ENCODE measurements around the gene C16orf74.

C16orf74 gene

GRCh38 chr16:85774136-85774535 is 23.2 kb upstream of the C16orf74 start:
- DNase-seq: no peak

GRCh38 chr16:85773044-85773443 is 22.1 kb upstream of the C16orf74 start:
- DNase-seq: no peak

- DNase-seq: no peak
Observed at GRCh38 chr16:85770741-85771140, 19.8 kb upstream of the C16orf74 start.

GRCh38 chr16:85768199-85768598 is 17.3 kb upstream of the C16orf74 start:
- no peak for DNase-seq

- peak; percentile 93 for DNase-seq
Observed at GRCh38 chr16:85767531-85767930, 16.6 kb upstream of the C16orf74 start.

GRCh38 chr16:85765767-85766166 is 14.9 kb upstream of the C16orf74 start:
- no peak for DNase-seq

- DNase-seq: no peak
Observed at GRCh38 chr16:85765211-85765610, 14.3 kb upstream of the C16orf74 start.

GRCh38 chr16:85763616-85764015 is 12.7 kb upstream of the C16orf74 start:
- no peak for DNase-seq

GRCh38 chr16:85762970-85763369 is 12.1 kb upstream of the C16orf74 start:
- no peak for DNase-seq

GRCh38 chr16:85761861-85762260 is 11.0 kb upstream of the C16orf74 start:
- no peak for DNase-seq

- no peak for DNase-seq
Observed at GRCh38 chr16:85759631-85760419, 8.9 kb upstream of the C16orf74 start.

- DNase-seq: no peak
Observed at GRCh38 chr16:85759136-85759535, 8.2 kb upstream of the C16orf74 start.

- DNase-seq: peak; percentile 61
Observed at GRCh38 chr16:85757341-85757822, 6.5 kb upstream of the C16orf74 start.

- DNase-seq: no peak
Observed at GRCh38 chr16:85755929-85756768, 5.3 kb upstream of the C16orf74 start.

GRCh38 chr16:85754413-85754812 is 3.5 kb upstream of the C16orf74 start:
- DNase-seq: no peak

- no peak for DNase-seq
Observed at GRCh38 chr16:85753976-85754375, 3.1 kb upstream of the C16orf74 start.

GRCh38 chr16:85753559-85753958 is 2.7 kb upstream of the C16orf74 start:
- no peak for DNase-seq

GRCh38 chr16:85752511-85753420 is 1.9 kb upstream of the C16orf74 start:
- DNase-seq: peak; percentile 48

GRCh38 chr16:85751698-85752501 is 1.0 kb upstream of the C16orf74 start:
- peak; percentile 75 for DNase-seq

- peak; percentile 70 for DNase-seq
Observed at GRCh38 chr16:85750146-85750826, 610 bp downstream of the C16orf74 start.

- no peak for DNase-seq
Observed at GRCh38 chr16:85749771-85750145, 1.1 kb downstream of the C16orf74 start.
